ENCODE data around the gene HAPLN2.

HAPLN2 gene

DNA sequence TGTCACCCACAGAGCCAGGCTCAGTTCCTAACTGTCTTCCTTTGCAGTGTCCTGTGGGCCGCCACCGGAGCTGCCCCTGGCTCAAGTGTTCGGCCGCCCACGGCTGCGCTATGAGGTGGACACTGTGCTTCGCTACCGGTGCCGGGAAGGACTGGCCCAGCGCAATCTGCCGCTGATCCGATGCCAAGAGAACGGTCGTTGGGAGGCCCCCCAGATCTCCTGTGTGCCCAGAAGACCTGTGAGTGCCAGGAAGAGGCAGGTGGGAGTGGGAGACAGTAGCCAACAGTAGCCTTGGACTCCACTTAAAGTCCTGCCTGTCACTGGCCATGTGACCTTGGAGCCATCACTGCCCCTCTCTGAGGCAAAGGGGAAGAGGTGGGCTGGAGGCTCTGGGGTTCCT, 39.3 kb downstream of the HAPLN2 start:
- no peaks in the 10 kb centered on the region for H3K27me3 ChIP-seq (replicated peaks; ENCODE audit: control insufficient read depth, insufficient read depth, low read length)
- H3K36me3 ChIP-seq (ENCODE audit: control insufficient read depth, insufficient read depth, low read length): 0 out of 2 replicates have a peak, but pooled peaks cover 1% of the 10 kb centered on the region
- TF ChIP-seq, protein P1, sequence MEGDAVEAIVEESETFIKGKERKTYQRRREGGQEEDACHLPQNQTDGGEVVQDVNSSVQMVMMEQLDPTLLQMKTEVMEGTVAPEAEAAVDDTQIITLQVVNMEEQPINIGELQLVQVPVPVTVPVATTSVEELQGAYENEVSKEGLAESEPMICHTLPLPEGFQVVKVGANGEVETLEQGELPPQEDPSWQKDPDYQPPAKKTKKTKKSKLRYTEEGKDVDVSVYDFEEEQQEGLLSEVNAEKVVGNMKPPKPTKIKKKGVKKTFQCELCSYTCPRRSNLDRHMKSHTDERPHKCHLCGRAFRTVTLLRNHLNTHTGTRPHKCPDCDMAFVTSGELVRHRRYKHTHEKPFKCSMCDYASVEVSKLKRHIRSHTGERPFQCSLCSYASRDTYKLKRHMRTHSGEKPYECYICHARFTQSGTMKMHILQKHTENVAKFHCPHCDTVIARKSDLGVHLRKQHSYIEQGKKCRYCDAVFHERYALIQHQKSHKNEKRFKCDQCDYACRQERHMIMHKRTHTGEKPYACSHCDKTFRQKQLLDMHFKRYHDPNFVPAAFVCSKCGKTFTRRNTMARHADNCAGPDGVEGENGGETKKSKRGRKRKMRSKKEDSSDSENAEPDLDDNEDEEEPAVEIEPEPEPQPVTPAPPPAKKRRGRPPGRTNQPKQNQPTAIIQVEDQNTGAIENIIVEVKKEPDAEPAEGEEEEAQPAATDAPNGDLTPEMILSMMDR (IDR thresholded peaks at IDR 0.05; ENCODE audit: insufficient read depth, low read length, poor library complexity, severe bottlenecking): peak; percentile 2
- DNase-seq (ENCODE audit: extremely low read depth, insufficient read length): no peak
- no peak overlapping the region for H3K4me3 ChIP-seq (replicated peaks; ENCODE audit: low read depth, low read length)

GRCh38 chr1:156658945-156659574, 39.8 kb downstream of the HAPLN2 start:
- no peak for DNase-seq (ENCODE audit: extremely low read depth, insufficient read length)
- Histone ChIP-seq H3K27me3 (replicated peaks; ENCODE audit: control insufficient read depth, insufficient read depth, low read length) (no peaks in the 10 kb centered on the region), H3K36me3 (ENCODE audit: control insufficient read depth, insufficient read depth, low read length) (0 out of 2 replicates have a peak, but pooled peaks cover 1% of the 10 kb centered on the region), H3K4me3 (replicated peaks; ENCODE audit: low read depth, low read length) (peak overlapping the region; percentile 66)
- TF ChIP-seq, protein P1 (IDR thresholded peaks at IDR 0.05; ENCODE audit: insufficient read depth, low read length, poor library complexity, severe bottlenecking): peak; percentile 13

- 0 out of 2 replicates have a peak, but pooled peaks cover 1% of the 10 kb centered on the region for H3K36me3 ChIP-seq (ENCODE audit: control insufficient read depth, insufficient read depth, low read length)
- H3K27me3 ChIP-seq (replicated peaks; ENCODE audit: control insufficient read depth, insufficient read depth, low read length): no peaks in the 10 kb centered on the region
- TF ChIP-seq, protein P1 (IDR thresholded peaks at IDR 0.05; ENCODE audit: insufficient read depth, low read length, poor library complexity, severe bottlenecking): no peak
- peak overlapping the region; percentile 66 for H3K4me3 ChIP-seq (replicated peaks; ENCODE audit: low read depth, low read length)
- no peak for DNase-seq (ENCODE audit: extremely low read depth, insufficient read length)
These were observed 40.4 kb downstream of the HAPLN2 start for GRCh38 chr1:156659661-156659987.

- DNase-seq (ENCODE audit: extremely low read depth, insufficient read length): peak; percentile 94
- peak overlapping the region; percentile 66 for H3K4me3 ChIP-seq (replicated peaks; ENCODE audit: low read depth, low read length)
- TF ChIP-seq, protein P1 (IDR thresholded peaks at IDR 0.05; ENCODE audit: insufficient read depth, low read length, poor library complexity, severe bottlenecking): peak; percentile 100
- H3K27me3 ChIP-seq (replicated peaks; ENCODE audit: control insufficient read depth, insufficient read depth, low read length): no peaks in the 10 kb centered on the region
- H3K36me3 ChIP-seq (ENCODE audit: control insufficient read depth, insufficient read depth, low read length): no peaks in the 10 kb centered on the region
These were observed 41.0 kb downstream of the HAPLN2 start for GRCh38 chr1:156659988-156660751.

- Histone ChIP-seq H3K4me3 (replicated peaks; ENCODE audit: low read depth, low read length) (peak overlapping the region; percentile 66), H3K36me3 (ENCODE audit: control insufficient read depth, insufficient read depth, low read length) (no peaks in the 10 kb centered on the region), H3K27me3 (replicated peaks; ENCODE audit: control insufficient read depth, insufficient read depth, low read length) (no peaks in the 10 kb centered on the region)
- TF ChIP-seq, protein P1 (IDR thresholded peaks at IDR 0.05; ENCODE audit: insufficient read depth, low read length, poor library complexity, severe bottlenecking): no peak
- DNase-seq (ENCODE audit: extremely low read depth, insufficient read length): no peak
These were observed 41.5 kb downstream of the HAPLN2 start for GRCh38 chr1:156660752-156661112.
